IMR-90 (cell line): ENCODE measurements around the gene AHCTF1. TPM values are rescaled to one million over a fixed set of nuclear protein-coding genes. Genes with fewer than 3 reads are reported as not detected.

Experiments used
- ATAC-seq: fragments of 200-7000 bp; cut with Tn5 transposase; 2 replicates; pipeline ENCODE4 v1.9.1; 2020; ENCODE audit warnings: low read depth, mild to moderate bottlenecking, moderate library complexity
- BruUV-seq: library from RNA; stranded (reverse); fragments of 400-500 nt; replicated peaks from 2 replicates; lab custom pipeline; 2021; lab: Mats Ljungman, UMichigan
- CTCF ChIA-PET: fragments of 300-600 bp; formaldehyde crosslinking; extraction: SDS; loops from one replicate; lab custom pipeline; 2021; ENCODE audit warnings: antibody characterized with exemption; lab: Yijun Ruan, JAX
- POLR2A ChIA-PET: fragments of 300-600 bp; sonication (Branson Sonifier 250); formaldehyde crosslinking; loops from one replicate; lab custom pipeline; 2022; ENCODE audit warnings: antibody characterized with exemption; ENCODE audit not compliant: unreplicated experiment; lab: Charles Lee
- DNase-seq: peaks from one replicate; pipeline ENCODE4 v3.0.0; 2013
- H2AFZ ChIP-seq: replicated peaks from 2 replicates; pipeline ENCODE3; 2013; ENCODE audit warnings: low read length, mild to moderate bottlenecking; ENCODE audit not compliant: poor library complexity
- H2AK5ac ChIP-seq: 2 replicates; pipeline ENCODE4 v1.6.1; 2013; ENCODE audit warnings: low read depth, low read length, inconsistent platforms
- H2AK9ac ChIP-seq: replicated peaks from 2 replicates; pipeline ENCODE3; 2013; ENCODE audit warnings: mild to moderate bottlenecking, low read depth, low read length, moderate library complexity; ENCODE audit not compliant: poor library complexity
- H2BK120ac ChIP-seq: 2 replicates; pipeline ENCODE4 v1.6.1; 2013; ENCODE audit warnings: low read depth, low read length, inconsistent platforms
- H2BK15ac ChIP-seq: 3 replicates; pipeline ENCODE4 v1.6.1; 2013; ENCODE audit warnings: low read depth, low read length, inconsistent platforms
- H2BK20ac ChIP-seq: 2 replicates; pipeline ENCODE4 v1.6.1; 2013; ENCODE audit warnings: low read depth, mild to moderate bottlenecking, inconsistent platforms, low read length, moderate library complexity
- H2BK5ac ChIP-seq: 2 replicates; pipeline ENCODE4 v1.6.1; 2013; ENCODE audit warnings: mild to moderate bottlenecking, low read depth, low read length, inconsistent platforms; ENCODE audit not compliant: poor library complexity, severe bottlenecking
- H3K14ac ChIP-seq: replicated peaks from 2 replicates; pipeline ENCODE4 v1.6.1; 2013; ENCODE audit warnings: low read depth, low read length, inconsistent platforms
- H3K18ac ChIP-seq: 2 replicates; pipeline ENCODE4 v1.6.1; 2013; ENCODE audit warnings: low read depth, low read length, control low read depth
- H3K23ac ChIP-seq: 2 replicates; pipeline ENCODE4 v1.6.1; 2013; ENCODE audit warnings: low read depth, low read length, inconsistent platforms
- H3K27ac ChIP-seq: 2 replicates; pipeline ENCODE4 v1.5.1; 2013; ENCODE audit warnings: mild to moderate bottlenecking, control low read depth, low read length; ENCODE audit not compliant: insufficient read depth
- H3K27me3 ChIP-seq: 2 replicates; pipeline ENCODE4 v1.6.1; 2013; ENCODE audit warnings: low read length; ENCODE audit not compliant: control insufficient read depth, insufficient read depth
- H3K36me3 ChIP-seq: 2 replicates; pipeline ENCODE4 v1.6.1; 2013; ENCODE audit warnings: low read length, mixed read lengths; ENCODE audit not compliant: control insufficient read depth, insufficient read depth
- H3K4ac ChIP-seq: 2 replicates; pipeline ENCODE4 v1.6.1; 2013; ENCODE audit warnings: low read depth, low read length, inconsistent platforms
- H3K4me1 ChIP-seq: 2 replicates; pipeline ENCODE4 v1.6.1; 2013; ENCODE audit warnings: low read length, mixed read lengths; ENCODE audit not compliant: control insufficient read depth, insufficient read depth
- H3K4me2 ChIP-seq: 2 replicates; pipeline ENCODE4 v1.6.1; 2013; ENCODE audit warnings: low read depth, mild to moderate bottlenecking, control low read depth, low read length, moderate library complexity
- H3K4me3 ChIP-seq: 2 replicates; pipeline ENCODE4 v1.5.1; 2013; ENCODE audit warnings: low read depth, mild to moderate bottlenecking, control low read depth, low read length, moderate library complexity; ENCODE audit not compliant: insufficient read depth
- H3K56ac ChIP-seq: 2 replicates; pipeline ENCODE4 v1.6.1; 2013; ENCODE audit warnings: low read length, inconsistent platforms; ENCODE audit not compliant: insufficient read depth; ENCODE audit errors: extremely low read depth
- H3K79me1 ChIP-seq, 2 experiments: 2 replicates each; pipeline ENCODE4 v1.6.1; 2013; ENCODE audit warnings: low read length in 2 of 2, inconsistent platforms in 1 of 2, low read depth in 1 of 2
- H3K9ac ChIP-seq: 2 replicates; pipeline ENCODE4 v1.6.1; 2013; ENCODE audit warnings: low read depth, low read length, control low read depth
- H3K9me1 ChIP-seq: 2 replicates; pipeline ENCODE4 v1.6.1; 2013; ENCODE audit warnings: low read length, inconsistent platforms; ENCODE audit not compliant: insufficient read depth
- H3K9me3 ChIP-seq: 2 replicates; pipeline ENCODE4 v1.6.1; 2013; ENCODE audit warnings: low read length; ENCODE audit not compliant: control insufficient read depth, insufficient read depth
- H4K20me1 ChIP-seq: 2 replicates; pipeline ENCODE4 v1.6.1; 2013; ENCODE audit warnings: low read length, inconsistent platforms; ENCODE audit not compliant: insufficient read depth
- H4K5ac ChIP-seq: 2 replicates; pipeline ENCODE4 v1.6.1; 2013; ENCODE audit warnings: mild to moderate bottlenecking, low read depth, low read length, control low read depth
- H4K8ac ChIP-seq, 2 experiments: 2 replicates each; pipeline ENCODE4 v1.6.1; 2013; ENCODE audit warnings: low read depth in 2 of 2, low read length in 2 of 2, control low read depth in 1 of 2, inconsistent platforms in 1 of 2
- H4K91ac ChIP-seq: 2 replicates; pipeline ENCODE4 v1.6.1; 2013; ENCODE audit warnings: low read depth, low read length, inconsistent platforms; ENCODE audit not compliant: insufficient read depth
- MAZ ChIP-seq: IDR thresholded peaks from 2 replicates; pipeline ENCODE4 v1.6.1; 2012; ENCODE audit warnings: low read depth, mild to moderate bottlenecking, low read length, improper control_type of control experiment, moderate library complexity, borderline replicate concordance
- WGBS, 2 experiments: methylation state at CpG; one replicate each; pipeline versions ENCODE4 v1.1.5 to v1.1.7; 2013; ENCODE audit warnings: missing lambda C conversion rate in 2 of 2; ENCODE audit not compliant: insufficient read length in 1 of 2; ENCODE audit errors: extremely low coverage in 2 of 2; 5-methylcytosine and 5-hydroxymethylcytosine counted together
- dilution Hi-C: fragments of 300-500 bp; cut with HindIII; formaldehyde crosslinking; loops from one replicate; pipeline ENCODE4 v1.14.3; 2018; ENCODE audit warnings: low sequenced_read_pairs; ENCODE audit not compliant: unreplicated experiment
- in situ Hi-C: fragments of 300-500 bp; cut with MboI; formaldehyde crosslinking; loops from 3 replicates; pipeline ENCODE4 v1.14.3; 2019; ENCODE audit warnings: low sequenced_read_pairs, inconsistent platforms, mixed read lengths
- intact Hi-C: fragments of 100-400 bp; cut with micrococcal nuclease; formaldehyde crosslinking; loops from 2 replicates; pipeline ENCODE4 v1.10.0; 2022
- polyA plus RNA-seq, 3 experiments: library from polyadenylated mRNA; depleted of rRNA; stranded (reverse); fragments of >200 nt; gene quantifications; 2 replicates each; pipeline ENCODE4 v1.2.3, GENCODE V29; 2012; ENCODE audit warnings: low replicate concordance in 1 of 3
- total RNA-seq: library from RNA; depleted of rRNA; stranded (reverse); fragments of >200 nt; gene quantifications from 2 replicates; pipeline ENCODE4 v1.2.3, GENCODE V29; 2012

Gene AHCTF1
- total and polyA plus RNA-seq, 2 of the 4 experiments (the other 2 are of a cell fraction): 8.9 to 29.0 TPM

DNA sequence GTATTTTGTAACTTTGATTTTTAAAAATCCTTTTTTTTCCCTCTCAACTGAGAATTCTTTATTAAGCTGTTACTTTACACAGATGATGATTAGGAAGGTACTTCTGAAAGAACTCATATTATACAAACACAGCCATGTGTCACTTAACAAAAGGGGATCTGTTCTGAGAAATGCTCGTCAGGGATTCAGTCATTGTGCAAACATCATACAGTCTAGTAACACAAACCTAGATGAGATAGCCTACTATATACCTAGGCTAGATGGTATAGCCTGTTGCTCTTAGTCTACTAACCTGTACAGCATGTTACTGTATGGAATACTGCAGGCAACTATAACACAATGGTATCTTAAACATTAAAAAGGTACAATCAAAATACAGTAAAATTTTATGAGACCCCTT lies 24.9 kb downstream of the AHCTF1 start:
- H3K79me1 ChIP-seq: peaks cover 10 to 18% of the 10 kb centered on the region in 2 experiments; a peak in 3 of 4 replicates
- H4K5ac ChIP-seq: no peak overlapping the region
- H3K36me3 ChIP-seq: peaks cover 17% of the 10 kb centered on the region
- BruUV-seq: no TSS peak
- no peak overlapping the region for H2AFZ ChIP-seq
- H3K4me1 ChIP-seq: no peaks in the 10 kb centered on the region
- CTCF ChIA-PET: no interaction called here
- no peak overlapping the region for H2BK20ac ChIP-seq
- H3K9me1 ChIP-seq: 0 out of 2 replicates have a peak, but pooled peaks cover 3% of the 10 kb centered on the region
- WGBS, 2 experiments: no CpG with 5 or more reads among the region's 1 CpG
- no peak overlapping the region for H3K18ac ChIP-seq
- H3K4ac ChIP-seq: no peak overlapping the region
- no peak for TF ChIP-seq MAZ
- H3K56ac ChIP-seq: no peak overlapping the region
- no peak overlapping the region for H3K14ac ChIP-seq
- intact Hi-C loops (loop anchor here (5.0 kb wide), 1 partner anchor 410 kb away; no protein-coding TSS in a partner anchor), in situ Hi-C loops (no loop called here), dilution Hi-C loops (no loop called here)
- H2BK15ac ChIP-seq: no peak overlapping the region
- H3K27ac ChIP-seq: no peak overlapping the region
- no peak overlapping the region; the same call in 1 of the 2 replicates for H3K23ac ChIP-seq
- no peak overlapping the region for H2AK9ac ChIP-seq
- no peak overlapping the region for H4K8ac ChIP-seq
- H2AK5ac ChIP-seq: no peak overlapping the region
- H3K4me3 ChIP-seq: no peak overlapping the region
- H3K9ac ChIP-seq: no peak overlapping the region
- H4K20me1 ChIP-seq: no peaks in the 10 kb centered on the region
- H4K91ac ChIP-seq: no peak overlapping the region
- H2BK120ac ChIP-seq: no peak overlapping the region
- H3K4me2 ChIP-seq: no peak overlapping the region
- ATAC-seq: no peak
- POLR2A ChIA-PET: no interaction called here
- H3K9me3 ChIP-seq: no peaks in the 10 kb centered on the region
- H3K27me3 ChIP-seq: no peaks in the 10 kb centered on the region
- no peak for DNase-seq
- H2BK5ac ChIP-seq: no peak overlapping the region
